ENCODE data around the gene TOMM70. TPM values are rescaled to one million over a fixed set of nuclear protein-coding genes. Genes with fewer than 3 reads are reported as not detected.

The TOMM70 gene
- total and polyA plus RNA-seq, 10 of the 15 experiments (the other 5 are each of a cell fraction or from before 2014, with no cell fraction given), result 12.7 to 64.1 (median 41.3) TPM

DNA sequence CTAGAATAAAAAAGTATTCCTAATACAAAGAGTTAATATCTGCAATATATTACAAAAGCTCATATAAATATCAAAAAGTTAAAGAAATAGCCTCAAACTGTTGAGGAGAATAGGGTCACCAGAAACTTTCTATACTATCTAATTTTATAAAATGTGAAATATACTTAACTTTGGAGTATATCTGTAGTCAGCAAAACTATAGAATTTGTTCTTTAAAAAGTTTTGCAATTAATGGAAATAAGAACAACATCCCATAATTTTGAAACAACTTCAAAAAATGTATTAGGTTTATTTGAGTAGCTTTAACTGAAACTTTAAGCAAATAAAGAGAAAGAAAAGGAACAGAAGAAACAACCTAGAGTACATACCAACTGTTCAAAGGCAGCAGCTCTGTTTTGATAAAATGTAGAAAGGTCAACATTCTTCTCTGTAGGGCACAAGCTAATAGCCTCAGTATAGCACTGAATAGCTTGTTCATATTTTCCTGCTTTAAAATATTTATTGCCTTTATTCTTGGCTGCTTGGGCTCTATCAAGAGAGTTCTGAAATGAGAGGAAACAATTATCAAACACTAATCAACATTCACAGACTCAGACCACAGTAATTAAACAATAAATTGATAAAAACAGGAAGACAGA lies 14.3 kb downstream of the TOMM70 start:
- DNase-seq (ENCODE audit: low read depth, low spot score) (no peak), FAIRE-seq (no peak), ATAC-seq (no peak)
- H3K27me3 ChIP-seq (replicated peaks in 1 of 2; ENCODE audit: control insufficient read depth in 2 of 2, insufficient read depth in 2 of 2, low read length in 1 of 2), result no peaks in the 10 kb centered on the region
- intact Hi-C loops (cut with micrococcal nuclease; ENCODE audit: unreplicated experiment), result no loop called here
- RAD21 ChIA-PET (ENCODE audit: unreplicated experiment), result interaction anchor here (1.5 kb wide), 1 partner anchor 76 kb away, joined by 5 read pairs; no protein-coding TSS in a partner anchor
- peaks cover 24% of the 10 kb centered on the region for H3K79me2 ChIP-seq (ENCODE audit: control insufficient read depth, insufficient read depth, low read length)
- no peak overlapping the region for H3K4me3 ChIP-seq
- H3K27ac ChIP-seq (ENCODE audit: control insufficient read depth, insufficient read depth), result no peak overlapping the region
- peaks cover 2 to 5% of the 10 kb centered on the region in 2 experiments; a peak in 3 of 4 replicates for H3K36me3 ChIP-seq (ENCODE audit: control insufficient read depth in 2 of 2, insufficient read depth in 2 of 2, low read length in 1 of 2)
- H4K20me1 ChIP-seq (ENCODE audit: control insufficient read depth, insufficient read depth), result no peaks in the 10 kb centered on the region
- H3K9me3 ChIP-seq (replicated peaks; ENCODE audit: control insufficient read depth, insufficient read depth, low read length), result peaks cover 9% of the 10 kb centered on the region
- no TSS peak for BruUV-seq (replicated peaks)
- H3K4me1 ChIP-seq (ENCODE audit: control insufficient read depth, insufficient read depth, low read length), result no peaks in the 10 kb centered on the region
- no peak overlapping the region for H3K4me2 ChIP-seq (ENCODE audit: control insufficient read depth, insufficient read depth)
- in situ Hi-C loops (cut with MboI), result no loop called here
- H2AFZ ChIP-seq (ENCODE audit: control insufficient read depth, low read depth, low read length), result no peak overlapping the region
- H3K9ac ChIP-seq (ENCODE audit: control insufficient read depth, insufficient read depth, low read length), result no peak overlapping the region
- POLR2A ChIA-PET, result interaction anchor here (0.6 to 1.2 kb wide), 3 partner anchors 14 to 329 kb away, joined by 4 to 7 read pairs (median 4); no protein-coding TSS in a partner anchor
- CTCF ChIA-PET, result interaction anchor here (0.6 to 1.4 kb wide), 2 partner anchors 70 to 515 kb away, joined by 3 to 5 read pairs; no protein-coding TSS in a partner anchor
- SMC1A ChIA-PET (ENCODE audit: uncharacterized antibody, unreplicated experiment), result interaction anchor here (0.6 to 2.5 kb wide), 8 partner anchors 9 to 249 kb away, joined by 3 to 9 read pairs (median 4); partner anchors contain the start of gene LNP1
- TF ChIP-seq POLR2AphosphoS5 (IDR thresholded peaks at IDR 0.05; ENCODE audit: low read length), result no peak
- TF ChIP-seq NR2F1 (conservative IDR thresholded peaks at IDR 0.05), result no peak
- no peak for TF ChIP-seq CREM (IDR thresholded peaks at IDR 0.05; ENCODE audit: low read depth)
- no peak for TF ChIP-seq ZNF207 (IDR thresholded peaks at IDR 0.05; ENCODE audit: borderline replicate concordance)
- TF ChIP-seq ZZZ3 (IDR thresholded peaks at IDR 0.05; ENCODE audit: control insufficient read depth, insufficient read length, low read depth), result no peak
- no peak for TF ChIP-seq SREBF1 (IDR thresholded peaks at IDR 0.05; ENCODE audit: low read length)
- TF ChIP-seq NR2C2 (IDR thresholded peaks at IDR 0.05; ENCODE audit: borderline replicate concordance, control insufficient read depth, insufficient read length, low read depth), result no peak
- TF ChIP-seq CTCF (IDR thresholded peaks at IDR 0.05 in 2 of 3, conservative IDR thresholded peaks at IDR 0.05 in 1 of 3; ENCODE audit: control insufficient read depth in 2 of 3, extremely low read depth in 1 of 3, insufficient read depth in 1 of 3, low read depth in 3 of 3, low read length in 3 of 3), result no peak
- no peak for TF ChIP-seq SIX5 (IDR thresholded peaks at IDR 0.05; ENCODE audit: low read depth, low read length, severe bottlenecking)
- TF ChIP-seq PKNOX1 (IDR thresholded peaks at IDR 0.05), result no peak
- no peak for TF ChIP-seq ZBTB11 (CRISPR knock-in tag; IDR thresholded peaks at IDR 0.05)
- TF ChIP-seq ASH2L (IDR thresholded peaks at IDR 0.05; ENCODE audit: borderline replicate concordance, low read depth), result no peak
- TF ChIP-seq, protein P1, sequence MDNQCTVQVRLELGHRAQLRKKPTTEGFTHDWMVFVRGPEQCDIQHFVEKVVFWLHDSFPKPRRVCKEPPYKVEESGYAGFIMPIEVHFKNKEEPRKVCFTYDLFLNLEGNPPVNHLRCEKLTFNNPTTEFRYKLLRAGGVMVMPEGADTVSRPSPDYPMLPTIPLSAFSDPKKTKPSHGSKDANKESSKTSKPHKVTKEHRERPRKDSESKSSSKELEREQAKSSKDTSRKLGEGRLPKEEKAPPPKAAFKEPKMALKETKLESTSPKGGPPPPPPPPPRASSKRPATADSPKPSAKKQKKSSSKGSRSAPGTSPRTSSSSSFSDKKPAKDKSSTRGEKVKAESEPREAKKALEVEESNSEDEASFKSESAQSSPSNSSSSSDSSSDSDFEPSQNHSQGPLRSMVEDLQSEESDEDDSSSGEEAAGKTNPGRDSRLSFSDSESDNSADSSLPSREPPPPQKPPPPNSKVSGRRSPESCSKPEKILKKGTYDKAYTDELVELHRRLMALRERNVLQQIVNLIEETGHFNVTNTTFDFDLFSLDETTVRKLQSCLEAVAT (IDR thresholded peaks at IDR 0.05), result no peak
